Brain microvascular endothelial cell (primary cell): ENCODE measurements around the gene ARHGAP9.

Experiments
- DNase-seq: peaks from one replicate; pipeline ENCODE4 v3.0.0-alpha.2; 2020
- H3K27ac ChIP-seq: fragments of 250-450 bp; sonication (Bioruptor Pico); 2 replicates; pipeline ENCODE4 v1.5.1; 2020; ENCODE audit warnings: mild to moderate bottlenecking, moderate library complexity
- H3K27me3 ChIP-seq: fragments of 250-450 bp; sonication (Bioruptor Pico); replicated peaks from 2 replicates; pipeline ENCODE4 v1.5.1; 2020; ENCODE audit warnings: mild to moderate bottlenecking
- H3K36me3 ChIP-seq: fragments of 250-450 bp; sonication (Bioruptor Pico); replicated peaks from 2 replicates; pipeline ENCODE4 v1.5.1; 2020; ENCODE audit warnings: mild to moderate bottlenecking
- H3K4me3 ChIP-seq: 2 replicates; pipeline ENCODE4 v1.5.1; 2011; ENCODE audit warnings: low read depth, mild to moderate bottlenecking, control low read depth, low read length, moderate library complexity
- CTCF ChIP-seq: IDR thresholded peaks from 2 replicates; pipeline ENCODE4 v1.5.1; 2011; ENCODE audit warnings: low read depth, mild to moderate bottlenecking, moderate library complexity, low read length, control low read depth, inconsistent platforms; ENCODE audit errors: missing control alignments
- in situ Hi-C: cut with HindIII; loops from 2 replicates; pipeline ENCODE4 v1.10.0; 2017; ENCODE audit warnings: low sequenced_read_pairs, low pct_ligation_motif_present

The ARHGAP9 gene

DNA sequence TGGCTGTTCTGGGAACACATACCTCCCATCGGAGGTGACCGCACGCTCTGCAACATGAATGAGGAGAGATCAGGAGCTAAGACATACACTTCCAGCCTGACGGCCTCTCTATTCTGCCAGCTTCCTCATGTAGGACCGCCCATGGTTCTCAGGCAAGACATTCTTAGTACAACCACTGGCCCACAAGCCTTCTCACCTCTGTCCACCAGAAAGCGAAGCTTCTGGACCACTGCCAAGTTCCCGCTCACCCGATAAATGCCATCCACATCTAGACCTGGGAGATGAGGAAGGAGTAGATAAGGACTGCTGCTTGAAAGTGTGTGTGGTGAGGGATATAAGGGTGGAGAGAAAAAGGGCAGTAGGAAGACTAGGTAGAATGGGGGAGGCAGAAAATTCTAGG, 5.2 kb downstream of the ARHGAP9 start:
- DNase-seq: no peak
- Histone ChIP-seq H3K27me3 (peaks cover 48% of the 10 kb centered on the region), H3K4me3 (no peak overlapping the region), H3K27ac (no peak overlapping the region), H3K36me3 (no peaks in the 10 kb centered on the region)
- in situ Hi-C loops: no loop called here
- no peak for TF ChIP-seq CTCF

DNA sequence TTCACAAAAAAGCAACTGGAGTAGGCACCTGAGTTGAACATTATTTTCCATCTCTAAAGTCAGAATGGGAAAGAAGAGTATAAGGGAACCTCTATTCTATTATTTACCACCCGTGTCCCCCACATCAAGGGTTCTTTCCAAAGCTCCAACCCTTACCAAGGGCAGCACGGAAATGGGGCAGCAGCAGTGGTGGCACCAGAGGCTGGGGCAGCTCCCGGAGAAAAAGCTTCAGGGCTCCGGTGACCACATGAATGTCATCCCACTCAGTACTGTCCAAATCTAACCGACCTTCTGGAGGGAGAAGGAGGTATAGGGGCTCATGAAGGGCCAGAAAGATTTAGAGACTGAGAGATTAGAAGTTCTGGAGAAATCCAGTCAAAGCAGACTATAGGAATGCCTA, 5.8 kb downstream of the ARHGAP9 start:
- in situ Hi-C loops: no loop called here
- Histone ChIP-seq H3K36me3 (no peaks in the 10 kb centered on the region), H3K4me3 (no peak overlapping the region), H3K27me3 (peaks cover 48% of the 10 kb centered on the region), H3K27ac (no peak overlapping the region)
- no peak for DNase-seq
- TF ChIP-seq CTCF: no peak

GRCh38 chr12:57473392-57473791, 6.3 kb downstream of the ARHGAP9 start:
- Histone ChIP-seq H3K4me3 (no peak overlapping the region), H3K27me3 (peaks cover 48% of the 10 kb centered on the region), H3K27ac (no peak overlapping the region), H3K36me3 (no peaks in the 10 kb centered on the region)
- in situ Hi-C loops: no loop called here
- DNase-seq: no peak
- TF ChIP-seq CTCF: no peak

DNA sequence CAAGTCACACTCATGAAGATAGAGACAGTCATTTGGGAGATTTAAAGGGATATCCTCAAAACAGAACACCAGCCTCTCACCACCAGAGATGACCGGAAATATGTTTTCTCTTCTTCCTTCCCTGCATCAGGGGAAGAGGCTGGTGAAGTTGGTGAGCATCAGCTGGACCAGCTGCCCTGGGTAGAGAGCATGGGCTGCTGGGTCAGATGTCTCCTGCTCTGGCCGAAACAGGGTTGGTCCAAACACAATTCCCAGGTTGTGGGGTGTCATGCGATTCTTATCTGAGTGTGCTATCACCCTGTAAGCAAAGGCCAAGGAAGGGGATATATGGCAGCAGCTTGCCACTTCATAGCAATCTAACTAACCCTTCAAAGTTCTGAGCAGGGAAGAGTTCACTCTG, 7.3 kb downstream of the ARHGAP9 start:
- no peaks in the 10 kb centered on the region for H3K36me3 ChIP-seq
- no peak overlapping the region for H3K4me3 ChIP-seq
- H3K27ac ChIP-seq: no peak overlapping the region
- no peak for TF ChIP-seq CTCF
- in situ Hi-C loops: no loop called here
- H3K27me3 ChIP-seq: peaks cover 48% of the 10 kb centered on the region
- DNase-seq: no peak

- Histone ChIP-seq H3K36me3 (no peaks in the 10 kb centered on the region), H3K27ac (no peak overlapping the region), H3K27me3 (peaks cover 48% of the 10 kb centered on the region), H3K4me3 (no peak overlapping the region)
- in situ Hi-C loops: no loop called here
- TF ChIP-seq CTCF: no peak
- no peak for DNase-seq
These were observed 8.0 kb downstream of the ARHGAP9 start for GRCh38 chr12:57471661-57472060.

GRCh38 chr12:57470970-57471656, 8.6 kb downstream of the ARHGAP9 start:
- DNase-seq: no peak
- H3K27me3 ChIP-seq: peaks cover 45% of the 10 kb centered on the region
- in situ Hi-C loops: no loop called here
- H3K27ac ChIP-seq: no peak overlapping the region
- H3K4me3 ChIP-seq: no peak overlapping the region
- H3K36me3 ChIP-seq: no peaks in the 10 kb centered on the region
- no peak for TF ChIP-seq CTCF
